ENCODE results near the gene GCM1. TPM values are rescaled to one million over a fixed set of nuclear protein-coding genes. Genes with fewer than 3 reads are reported as not detected.

The GCM1 gene
- 0.13 TPM in 1 of 2 replicates, not detected in the other for total RNA-seq

DNA sequence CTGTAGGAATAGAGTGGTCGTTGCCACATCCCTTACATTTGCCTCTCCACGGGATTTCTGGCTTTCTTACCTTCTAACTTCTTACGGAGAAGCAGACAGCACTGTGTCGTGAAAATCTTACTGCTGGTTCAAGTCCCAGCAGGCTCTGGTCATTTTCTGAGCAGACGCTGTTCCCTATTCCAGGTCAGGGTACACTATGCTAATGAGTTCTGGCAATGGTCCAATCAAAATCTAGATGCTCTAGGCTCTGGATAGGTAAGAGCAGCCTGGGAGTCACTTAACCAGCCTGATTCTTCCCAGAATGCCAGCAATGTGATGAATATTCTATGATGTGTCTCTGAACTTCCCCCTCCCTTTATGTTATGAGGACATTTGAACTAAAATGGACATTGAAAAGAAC, at the start of gene GCM1:
TSS of gene GCM1 (minus strand) at position 158 of the 400 bp plus-strand sequence. CDS start 3,209 bp downstream, outside the sequence.

Other genes starting within 250 kb of the GCM1 start
- not detected in 2 replicates for gene GSTA3, start 239.1 kb downstream of the GCM1 start, total RNA-seq
- 7.9 and 11.5 TPM in 2 replicates for gene GSTA4, start 153.6 kb downstream of the GCM1 start, total RNA-seq
- gene CILK1, start 87.0 kb downstream of the GCM1 start, total RNA-seq, result 2.6 and 4.5 TPM in 2 replicates
- gene FBXO9, start 83.4 kb downstream of the GCM1 start, total RNA-seq, result 21.4 and 35.3 TPM in 2 replicates
- gene ELOVL5, start 200.1 kb upstream of the GCM1 start, total RNA-seq, result 48.2 and 126 TPM in 2 replicates

Data from bladder microvascular endothelial cell (primary cell).